Right atrium auricular region (tissue), 2 donors: ENCODE data around the gene LIMCH1. TPM values are rescaled to one million over a fixed set of nuclear protein-coding genes. Genes with fewer than 3 reads are reported as not detected.

Experiments used
- DNase-seq: peaks from one replicate; pipeline ENCODE4 v3.0.0-alpha.2; 2019; ENCODE audit warnings: low spot score
- H3K27ac ChIP-seq, 2 donors: fragments of 200-600 bp; sonication (generic); 1 replicate in 1 of 2; 2 replicates in 1 of 2; pipeline ENCODE4 v1.5.1; 2016 to 2019
- H3K27me3 ChIP-seq, 2 donors: fragments of 200-600 bp; sonication (generic); one replicate each; pipeline versions ENCODE4 v1.5.1 to v1.6.0; 2017 to 2019
- H3K36me3 ChIP-seq: fragments of 200-600 bp; sonication (generic); one replicate; pipeline ENCODE4 v1.5.1; 2016
- H3K4me1 ChIP-seq, 2 donors: fragments of 200-600 bp; sonication (generic); one replicate each; pipeline versions ENCODE4 v1.5.1 to v1.6.0; 2017 to 2019
- H3K4me3 ChIP-seq, 2 donors: fragments of 200-600 bp; sonication (generic); 1 replicate in 1 of 2; 2 replicates in 1 of 2; pipeline ENCODE4 v1.5.1; 2017 to 2019; ENCODE audit warnings: mild to moderate bottlenecking in 1 of 2, moderate library complexity in 1 of 2
- H3K9me3 ChIP-seq, 2 donors: fragments of 200-600 bp; sonication (generic); one replicate each; pipeline ENCODE4 v1.5.1; 2019
- CTCF ChIP-seq, 2 donors: fragments of 200-600 bp; sonication (generic); IDR thresholded peaks; one replicate each; pipeline ENCODE4 v1.5.1; 2019; ENCODE audit warnings: antibody characterized with exemption in 2 of 2
- total RNA-seq, 2 donors: library from RNA; depleted of rRNA; stranded (reverse); fragments of >200 nt; gene quantifications; one replicate each; pipeline ENCODE4 v1.1.0, GENCODE V29; 2016

The LIMCH1 gene
- total RNA-seq, 2 donors from 2014 or later = 76.1 to 101 TPM

- H3K4me1 ChIP-seq = peaks cover 0 to 33% of the 10 kb centered on the region in 2 donors
- H3K9me3 ChIP-seq = no peaks in the 10 kb centered on the region
- no peaks in the 10 kb centered on the region for H3K36me3 ChIP-seq
- H3K4me3 ChIP-seq = no peak overlapping the region
- H3K27ac ChIP-seq = no peak overlapping the region
- H3K27me3 ChIP-seq = no peaks in the 10 kb centered on the region
- no peak for DNase-seq
- TF ChIP-seq CTCF (IDR thresholded peaks at IDR 0.05) = no peak
These were observed 64.2 kb downstream of the LIMCH1 start for GRCh38 chr4:41602113-41602512.

- no peak for DNase-seq
- H3K4me1 ChIP-seq = peaks cover 0 to 33% of the 10 kb centered on the region in 2 donors
- H3K9me3 ChIP-seq = no peaks in the 10 kb centered on the region
- H3K27me3 ChIP-seq = no peaks in the 10 kb centered on the region
- no peak for TF ChIP-seq CTCF (IDR thresholded peaks at IDR 0.05)
- H3K27ac ChIP-seq = no peak overlapping the region
- peaks cover 7% of the 10 kb centered on the region for H3K36me3 ChIP-seq
- no peak overlapping the region for H3K4me3 ChIP-seq
These were observed 65.0 kb downstream of the LIMCH1 start for GRCh38 chr4:41602886-41603498.

GRCh38 chr4:41609851-41610250, 71.9 kb downstream of the LIMCH1 start:
- Histone ChIP-seq H3K36me3 (peaks cover 16% of the 10 kb centered on the region), H3K27ac (no peak overlapping the region)

GRCh38 chr4:41610474-41610873, 72.5 kb downstream of the LIMCH1 start:
- Histone ChIP-seq H3K27me3 (no peaks in the 10 kb centered on the region), H3K4me1 (peaks cover 0 to 27% of the 10 kb centered on the region in 2 donors), H3K36me3 (peaks cover 16% of the 10 kb centered on the region), H3K27ac (no peak overlapping the region), H3K4me3 (no peak overlapping the region), H3K9me3 (no peaks in the 10 kb centered on the region)
- no peak for DNase-seq
- TF ChIP-seq CTCF (IDR thresholded peaks at IDR 0.05) = no peak

More at GRCh38 chr4:41609851-41610250, 71.9 kb downstream of the LIMCH1 start:
- Histone ChIP-seq H3K4me3 (no peak overlapping the region), H3K9me3 (no peaks in the 10 kb centered on the region), H3K27me3 (no peaks in the 10 kb centered on the region), H3K4me1 (peaks cover 0 to 27% of the 10 kb centered on the region in 2 donors)
- TF ChIP-seq CTCF (IDR thresholded peaks at IDR 0.05) = no peak
- DNase-seq = no peak

GRCh38 chr4:41611124-41611838, 73.3 kb downstream of the LIMCH1 start:
- peak overlapping the region in 1 of 2 donors; percentile 69 for H3K27ac ChIP-seq
- H3K27me3 ChIP-seq = no peaks in the 10 kb centered on the region
- no peak overlapping the region for H3K4me3 ChIP-seq
- DNase-seq = no peak
- no peak for TF ChIP-seq CTCF (IDR thresholded peaks at IDR 0.05)
- H3K9me3 ChIP-seq = no peaks in the 10 kb centered on the region
- peaks cover 0 to 27% of the 10 kb centered on the region in 2 donors for H3K4me1 ChIP-seq
- H3K36me3 ChIP-seq = peaks cover 16% of the 10 kb centered on the region
